HCT116 (cell line): ENCODE measurements around the gene LRRC3C. TPM values are rescaled to one million over a fixed set of nuclear protein-coding genes. Genes with fewer than 3 reads are reported as not detected.

ENCODE experiments used
- ATAC-seq: fragments of 200-7000 bp; cut with Tn5 transposase; 2 replicates; pipeline ENCODE4 v1.9.1; 2020; ENCODE audit warnings: mild to moderate bottlenecking, moderate library complexity
- BruUV-seq: library from RNA; stranded (reverse); fragments of 400-500 nt; replicated peaks from 2 replicates; lab custom pipeline; 2021; lab: Mats Ljungman, UMichigan
- CTCF ChIA-PET: fragments of 300-600 bp; sonication (Branson Sonifier 250); formaldehyde crosslinking; loops from one replicate; lab custom pipeline; 2021; ENCODE audit warnings: antibody characterized with exemption; lab: Charles Lee
- POLR2A ChIA-PET: fragments of 300-600, 350-600 bp; sonication (Branson Sonifier 250); formaldehyde crosslinking; loops from one replicate; lab custom pipeline; 2021; ENCODE audit warnings: antibody characterized with exemption; lab: Charles Lee
- RAD21 ChIA-PET, 2 experiments: fragments of 300-600 bp; sonication (Branson Sonifier 250); formaldehyde crosslinking; loops; one replicate each; lab custom pipeline; 2023; ENCODE audit warnings: low total read pairs in 2 of 2; ENCODE audit not compliant: uncharacterized antibody in 2 of 2, unreplicated experiment in 2 of 2, low non-redundant PET in 1 of 2; lab: Charles Lee
- DNase-seq: peaks from one replicate; pipeline ENCODE4 v3.0.0-alpha.2; 2010; ENCODE audit warnings: low read depth, low spot score
- H2AFZ ChIP-seq: fragments of 200-600 bp; shearing (Covaris generic), sonication (generic); 2 replicates; pipeline ENCODE4 v1.6.1; 2017; ENCODE audit warnings: low read depth, mixed run types, mixed read lengths, antibody characterized with exemption, low read length; ENCODE audit not compliant: poor library complexity, severe bottlenecking
- H3K27ac ChIP-seq: 2 replicates; pipeline ENCODE4 v1.5.1; 2012; ENCODE audit warnings: low read depth, low read length
- H3K27me3 ChIP-seq: fragments of 200-600 bp; sonication (generic); 2 replicates; pipeline ENCODE4 v1.6.1; 2016; ENCODE audit warnings: mixed run types, low read length, mixed read lengths; ENCODE audit not compliant: insufficient read depth
- H3K36me3 ChIP-seq, 2 experiments: fragments of 200-500 bp in 1 of 2; fragments of 200-600 bp in 1 of 2; sonication (Bioruptor generic) in 1 of 2; sonication (generic) in 1 of 2; 2 replicates each; pipeline versions ENCODE4 v1.5.1 to v1.6.1; 2014 to 2016; ENCODE audit warnings: low read length in 2 of 2, inconsistent platforms in 1 of 2, mixed read lengths in 1 of 2, mixed run types in 1 of 2; ENCODE audit not compliant: insufficient read depth in 2 of 2, control insufficient read depth in 1 of 2
- H3K4me1 ChIP-seq, 2 experiments: fragments of 200-600 bp in 1 of 2; sonication (generic) in 1 of 2; 2 replicates each; pipeline versions ENCODE4 v1.5.1 to v1.6.1; 2012 to 2017; ENCODE audit warnings: low read length in 2 of 2, inconsistent platforms in 1 of 2, mild to moderate bottlenecking in 1 of 2, mixed read lengths in 1 of 2, mixed run types in 1 of 2, moderate library complexity in 1 of 2; ENCODE audit not compliant: insufficient read depth in 2 of 2, control insufficient read depth in 1 of 2
- H3K4me2 ChIP-seq: fragments of 200-600 bp; sonication (generic); 2 replicates; pipeline ENCODE4 v1.6.1; 2017; ENCODE audit warnings: mixed run types, low read length, mixed read lengths
- H3K4me3 ChIP-seq, 2 experiments: fragments of 200-600 bp in 1 of 2; sonication (generic) in 1 of 2; replicated peaks in 1 of 2; 2 replicates each; pipeline ENCODE4 v1.5.1; 2011 to 2016; ENCODE audit warnings: low read length in 2 of 2, control low read depth in 1 of 2, low read depth in 1 of 2, mild to moderate bottlenecking in 1 of 2, mixed read lengths in 1 of 2, mixed run types in 1 of 2
- H3K79me2 ChIP-seq: fragments of 200-600 bp; sonication (generic); 2 replicates; pipeline ENCODE4 v1.6.1; 2017; ENCODE audit warnings: mild to moderate bottlenecking, mixed run types, low read length, moderate library complexity, mixed read lengths; ENCODE audit not compliant: insufficient read depth
- H3K9ac ChIP-seq: fragments of 200-600 bp; sonication (generic); 2 replicates; pipeline ENCODE4 v1.6.1; 2016; ENCODE audit warnings: low read length, mixed read lengths
- H3K9me2 ChIP-seq: fragments of 200-600 bp; sonication (generic), shearing (Covaris generic); 2 replicates; pipeline ENCODE4 v1.6.1; 2017; ENCODE audit warnings: mixed run types, mild to moderate bottlenecking, moderate library complexity; ENCODE audit not compliant: insufficient read depth
- H3K9me3 ChIP-seq, 2 experiments: fragments of 200-500 bp in 1 of 2; fragments of 200-600 bp in 1 of 2; sonication (Bioruptor generic) in 1 of 2; sonication (generic) in 1 of 2; 2 replicates each; pipeline ENCODE4 v1.6.1; 2014 to 2017; ENCODE audit warnings: low read length in 2 of 2, mixed read lengths in 2 of 2, inconsistent platforms in 1 of 2, low read depth in 1 of 2, mild to moderate bottlenecking in 1 of 2, mixed run types in 1 of 2, moderate library complexity in 1 of 2; ENCODE audit not compliant: control insufficient read depth in 1 of 2, insufficient read depth in 1 of 2
- H4K20me1 ChIP-seq: fragments of 200-600 bp; sonication (generic), shearing (Covaris generic); 2 replicates; pipeline ENCODE4 v1.6.1; 2017; ENCODE audit warnings: mixed run types, mild to moderate bottlenecking, moderate library complexity; ENCODE audit not compliant: insufficient read depth
- ATF3 ChIP-seq: IDR thresholded peaks from 2 replicates; pipeline ENCODE4 v1.6.1; 2012
- CBX3 ChIP-seq: IDR thresholded peaks from 2 replicates; pipeline ENCODE4 v1.6.1; 2012; ENCODE audit warnings: low read depth
- EGR1 ChIP-seq: IDR thresholded peaks from 2 replicates; pipeline ENCODE4 v1.6.1; 2012; ENCODE audit warnings: low read depth
- ELF1 ChIP-seq: IDR thresholded peaks from 2 replicates; pipeline ENCODE4 v1.6.1; 2012; ENCODE audit warnings: low read depth, borderline replicate concordance
- EZH2phosphoT487 ChIP-seq: fragments of 200-600 bp; IDR thresholded peaks from 2 replicates; pipeline ENCODE4 v1.6.1; 2018; ENCODE audit warnings: antibody characterized with exemption, borderline replicate concordance
- FOSL1 ChIP-seq: IDR thresholded peaks from 2 replicates; pipeline ENCODE4 v1.6.1; 2012; ENCODE audit warnings: low read depth
- JUND ChIP-seq: IDR thresholded peaks from 2 replicates; pipeline ENCODE4 v1.6.1; 2012
- MAX ChIP-seq: IDR thresholded peaks from 2 replicates; pipeline ENCODE4 v1.6.1; 2012
- POLR2A ChIP-seq: IDR thresholded peaks from 2 replicates; pipeline ENCODE4 v1.7.0; 2011; ENCODE audit warnings: borderline replicate concordance; ENCODE audit not compliant: insufficient read depth, insufficient read length; ENCODE audit errors: extremely low read depth
- POLR2AphosphoS5 ChIP-seq: IDR thresholded peaks from 2 replicates; pipeline ENCODE4 v1.6.1; 2011; ENCODE audit warnings: mild to moderate bottlenecking, low read depth, low read length, moderate library complexity
- RAD21 ChIP-seq: IDR thresholded peaks from 2 replicates; pipeline ENCODE4 v1.6.1; 2012; ENCODE audit warnings: low read depth, mild to moderate bottlenecking
- REST ChIP-seq: IDR thresholded peaks from 2 replicates; pipeline ENCODE4 v1.6.1; 2012; ENCODE audit warnings: low read depth
- SIN3A ChIP-seq: IDR thresholded peaks from 2 replicates; pipeline ENCODE4 v1.6.1; 2012; ENCODE audit warnings: low read depth
- SP1 ChIP-seq: IDR thresholded peaks from 2 replicates; pipeline ENCODE4 v1.6.1; 2012; ENCODE audit warnings: low read depth
- SRF ChIP-seq: IDR thresholded peaks from 2 replicates; pipeline ENCODE4 v1.6.1; 2012; ENCODE audit warnings: low read depth
- TCF7L2 ChIP-seq: IDR thresholded peaks from 2 replicates; pipeline ENCODE4 v1.7.0; 2011; ENCODE audit warnings: borderline replicate concordance, inconsistent platforms; ENCODE audit not compliant: insufficient read depth, insufficient read length; ENCODE audit errors: extremely low read depth
- YY1 ChIP-seq: IDR thresholded peaks from 2 replicates; pipeline ENCODE4 v1.6.1; 2011; ENCODE audit warnings: low read length, low read depth, moderate library complexity, mild to moderate bottlenecking; ENCODE audit not compliant: insufficient replicate concordance; ENCODE audit errors: extremely low read depth
- ZBTB33 ChIP-seq: IDR thresholded peaks from 2 replicates; pipeline ENCODE4 v1.6.1; 2011; ENCODE audit warnings: mild to moderate bottlenecking, low read length, moderate library complexity; ENCODE audit not compliant: insufficient replicate concordance; ENCODE audit errors: extremely low read depth
- ZFX ChIP-seq: fragments of 450-650 bp; IDR thresholded peaks from 2 replicates; pipeline ENCODE4 v1.6.1; 2017
- intact Hi-C: fragments of 100-400 bp; cut with micrococcal nuclease; formaldehyde crosslinking; loops from 2 replicates; pipeline ENCODE4 v1.10.0; 2022
- total RNA-seq: library from RNA; stranded (reverse); gene quantifications from one replicate; pipeline ENCODE4 v1.2.1, GENCODE V29; 2021; ENCODE audit not compliant: unreplicated experiment

LRRC3C gene
- total RNA-seq, 1 experiment from 2014 or later: not detected

GRCh38 chr17:39980351-39981206, 53.0 kb downstream of the LRRC3C start, which contains the start of gene PSMD3:
Gene PSMD3, plus strand, starts transcription at chr17:39980807. Its CDS starts 164 bp downstream, at chr17:39980971.
- peak within 1 kb of the TSS; percentile 90 to 100 for H3K4me3 ChIP-seq
- H3K4me2 ChIP-seq: peak within 1 kb of the TSS; percentile 96
- peaks cover 13 to 25% of the 10 kb centered on the region in 2 experiments; a peak in 3 of 4 replicates for H3K4me1 ChIP-seq
- peak; percentile 100 for DNase-seq
- intact Hi-C loops: loop anchor here (1.0 to 5.0 kb wide), 4 partner anchors 27 to 358 kb away; no protein-coding TSS in a partner anchor
- no peaks in the 10 kb centered on the region for H3K9me2 ChIP-seq
- H2AFZ ChIP-seq: peak within 1 kb of the TSS; percentile 83
- peak within 1 kb of the TSS; percentile 94 for H3K27ac ChIP-seq
- H3K9me3 ChIP-seq: no peaks in the 10 kb centered on the region
- POLR2A ChIA-PET: interaction anchor here (0.7 to 1.1 kb wide), 5 partner anchors 16 to 119 kb away, joined by 3 to 6 read pairs (median 4); no protein-coding TSS in a partner anchor
- H4K20me1 ChIP-seq: peaks cover 15% of the 10 kb centered on the region; the same call in 1 of the 2 replicates
- peak; percentile 95 for ATAC-seq
- peak within 1 kb of the TSS; percentile 98 for H3K9ac ChIP-seq
- H3K79me2 ChIP-seq: peaks cover 48% of the 10 kb centered on the region
- peaks cover 10 to 19% of the 10 kb centered on the region in 2 experiments; a peak in 3 of 4 replicates for H3K36me3 ChIP-seq
- no peaks in the 10 kb centered on the region for H3K27me3 ChIP-seq
- no TSS peak for BruUV-seq
- CTCF ChIA-PET: interaction anchor here (0.6 to 1.4 kb wide), 12 partner anchors 12 to 749 kb away, joined by 3 to 15 read pairs (median 3); no protein-coding TSS in a partner anchor
- RAD21 ChIA-PET: interaction anchor here (1.0 to 1.1 kb wide), 2 partner anchors 22 to 53 kb away, joined by 3 to 5 read pairs; partner anchors contain the start of genes LRRC3C (in 1 of the 2) and ORMDL3 (in 1 of the 2)
- TF ChIP-seq REST (no peak), SRF (peak; percentile 99), TCF7L2 (peak; percentile 36), ZFX (peak; percentile 100), SP1 (peak; percentile 97), MAX (peak; percentile 94), SIN3A (peak; percentile 87), POLR2A (no peak), CBX3 (peak; percentile 99), JUND (no peak), ELF1 (no peak; the same call in 1 of the 2 replicates), EZH2phosphoT487 (no peak), EGR1 (no peak), ZBTB33 (peak; percentile 75), RAD21 (peak; percentile 96), POLR2AphosphoS5 (peak; percentile 82), ATF3 (no peak), YY1 (peak; percentile 92), FOSL1 (no peak)
